IPS-18a (cell line): ENCODE measurements around the gene RNF17.
"Not testable (repeated sequence)": the region's sequence is repeated elsewhere in the genome, so short reads cannot be mapped to it uniquely, and the experiment has no call there.

Source experiments
- H3K27ac ChIP-seq: one replicate; pipeline ENCODE4 v1.5.1; 2013; ENCODE audit warnings: low read length
- H3K27me3 ChIP-seq: one replicate; pipeline ENCODE4 v1.6.1; 2013; ENCODE audit warnings: mild to moderate bottlenecking, low read length; ENCODE audit not compliant: control insufficient read depth, insufficient read depth
- H3K36me3 ChIP-seq: one replicate; pipeline ENCODE4 v1.6.1; 2013; ENCODE audit warnings: low read depth, low read length; ENCODE audit not compliant: control insufficient read depth
- H3K4me1 ChIP-seq: one replicate; pipeline ENCODE4 v1.6.1; 2013; ENCODE audit warnings: low read depth, low read length; ENCODE audit not compliant: control insufficient read depth
- H3K4me3 ChIP-seq: one replicate; pipeline ENCODE4 v1.5.1; 2013; ENCODE audit warnings: low read length
- H3K9ac ChIP-seq: one replicate; pipeline ENCODE4 v1.6.1; 2013; ENCODE audit warnings: mild to moderate bottlenecking, low read length, moderate library complexity
- H3K9me3 ChIP-seq: one replicate; pipeline ENCODE4 v1.6.1; 2013; ENCODE audit warnings: low read depth, low read length; ENCODE audit not compliant: control insufficient read depth

RNF17 gene

GRCh38 chr13:24822640-24823039 lies 58.7 kb downstream of the RNF17 start:
- no peak overlapping the region for H3K27ac ChIP-seq
- H3K27me3 ChIP-seq = no peaks in the 10 kb centered on the region
- H3K4me3 ChIP-seq = no peak overlapping the region
- H3K9ac ChIP-seq = no peak overlapping the region
- H3K36me3 ChIP-seq = no peaks in the 10 kb centered on the region
- H3K4me1 ChIP-seq = no peaks in the 10 kb centered on the region
- H3K9me3 ChIP-seq = peaks cover 5% of the 10 kb centered on the region

GRCh38 chr13:24823122-24823710 lies 59.2 kb downstream of the RNF17 start:
- not testable (repeated sequence) for H3K36me3 ChIP-seq, H3K27me3 ChIP-seq, H3K27ac ChIP-seq, H3K9ac ChIP-seq, H3K4me1 ChIP-seq, H3K9me3 ChIP-seq, H3K4me3 ChIP-seq

- no peak overlapping the region for H3K9ac ChIP-seq
- H3K27me3 ChIP-seq = no peaks in the 10 kb centered on the region
- H3K4me3 ChIP-seq = no peak overlapping the region
Measured at GRCh38 chr13:24827799-24828198, 63.8 kb downstream of the RNF17 start.

GRCh38 chr13:24834902-24835510 lies 71.0 kb downstream of the RNF17 start:
- no peaks in the 10 kb centered on the region for H3K4me1 ChIP-seq
- no peaks in the 10 kb centered on the region for H3K9me3 ChIP-seq
- no peak overlapping the region for H3K27ac ChIP-seq
- H3K9ac ChIP-seq = no peak overlapping the region
- H3K4me3 ChIP-seq = no peak overlapping the region
- H3K36me3 ChIP-seq = no peaks in the 10 kb centered on the region
- no peaks in the 10 kb centered on the region for H3K27me3 ChIP-seq

More at GRCh38 chr13:24827799-24828198, 63.8 kb downstream of the RNF17 start:
- Histone ChIP-seq H3K27ac (no peak overlapping the region), H3K4me1 (no peaks in the 10 kb centered on the region), H3K36me3 (no peaks in the 10 kb centered on the region), H3K9me3 (no peaks in the 10 kb centered on the region)

GRCh38 chr13:24837528-24837927 lies 73.6 kb downstream of the RNF17 start:
- H3K4me1 ChIP-seq, H3K36me3 ChIP-seq, H3K9me3 ChIP-seq, H3K27ac ChIP-seq, H3K4me3 ChIP-seq, H3K27me3 ChIP-seq, H3K9ac ChIP-seq: not testable (repeated sequence)

GRCh38 chr13:24842549-24843274 lies 78.7 kb downstream of the RNF17 start:
- H3K27me3 ChIP-seq = no peaks in the 10 kb centered on the region
- H3K9ac ChIP-seq = no peak overlapping the region
- H3K4me3 ChIP-seq = no peak overlapping the region
- H3K27ac ChIP-seq = no peak overlapping the region
- no peaks in the 10 kb centered on the region for H3K36me3 ChIP-seq
- no peaks in the 10 kb centered on the region for H3K9me3 ChIP-seq
- H3K4me1 ChIP-seq = no peaks in the 10 kb centered on the region

- Histone ChIP-seq H3K27ac (no peak overlapping the region), H3K4me1 (no peaks in the 10 kb centered on the region), H3K9me3 (no peaks in the 10 kb centered on the region), H3K36me3 (no peaks in the 10 kb centered on the region), H3K9ac (no peak overlapping the region), H3K4me3 (no peak overlapping the region), H3K27me3 (no peaks in the 10 kb centered on the region)
Measured at GRCh38 chr13:24851546-24851945, 87.6 kb downstream of the RNF17 start.

GRCh38 chr13:24854311-24854710 lies 90.3 kb downstream of the RNF17 start:
- no peak overlapping the region for H3K27ac ChIP-seq
- H3K9me3 ChIP-seq = no peaks in the 10 kb centered on the region
- H3K4me3 ChIP-seq = no peak overlapping the region
- H3K4me1 ChIP-seq = no peaks in the 10 kb centered on the region
- no peak overlapping the region for H3K9ac ChIP-seq
- no peaks in the 10 kb centered on the region for H3K36me3 ChIP-seq
- no peaks in the 10 kb centered on the region for H3K27me3 ChIP-seq

GRCh38 chr13:24858953-24859352 lies 95.0 kb downstream of the RNF17 start:
- Histone ChIP-seq H3K4me1 (no peaks in the 10 kb centered on the region), H3K4me3 (no peak overlapping the region), H3K36me3 (no peaks in the 10 kb centered on the region), H3K9ac (no peak overlapping the region), H3K27ac (no peak overlapping the region), H3K9me3 (no peaks in the 10 kb centered on the region), H3K27me3 (no peaks in the 10 kb centered on the region)

GRCh38 chr13:24860770-24861169 lies 96.8 kb downstream of the RNF17 start:
- Histone ChIP-seq H3K9ac (no peak overlapping the region), H3K4me1 (no peaks in the 10 kb centered on the region), H3K27me3 (no peaks in the 10 kb centered on the region), H3K36me3 (no peaks in the 10 kb centered on the region), H3K9me3 (no peaks in the 10 kb centered on the region), H3K4me3 (no peak overlapping the region), H3K27ac (no peak overlapping the region)

GRCh38 chr13:24861617-24862362 lies 97.8 kb downstream of the RNF17 start:
- no peaks in the 10 kb centered on the region for H3K27me3 ChIP-seq
- H3K27ac ChIP-seq = no peak overlapping the region
- H3K4me1 ChIP-seq = no peaks in the 10 kb centered on the region

More at GRCh38 chr13:24861617-24862362, 97.8 kb downstream of the RNF17 start:
- no peaks in the 10 kb centered on the region for H3K36me3 ChIP-seq
- H3K9me3 ChIP-seq = no peaks in the 10 kb centered on the region
- H3K9ac ChIP-seq = no peak overlapping the region
- H3K4me3 ChIP-seq = no peak overlapping the region
